Panc1 (cell line): ENCODE measurements around the gene RHOXF2.
"Not testable (repeated sequence)": the region's sequence is repeated elsewhere in the genome, so short reads cannot be mapped to it uniquely, and the experiment has no call there.

ENCODE experiments used
- CTCF ChIP-seq: fragments of 450-650 bp; IDR thresholded peaks from 2 replicates; pipeline ENCODE4 v1.5.1; 2017; ENCODE audit warnings: mild to moderate bottlenecking
- POLR2AphosphoS5 ChIP-seq: IDR thresholded peaks from 2 replicates; pipeline ENCODE4 v1.6.1; 2012; ENCODE audit warnings: mild to moderate bottlenecking, low read depth, low read length, moderate library complexity

- not testable (repeated sequence) for TF ChIP-seq CTCF, POLR2AphosphoS5
Observed at GRCh38 chrX:120128306-120128846, 30.0 kb upstream of the RHOXF2 start.
